Activated CD8-positive, alpha-beta memory T cell treated with anti-CD3 and anti-CD28 coated beads, Interleukin-2, amount 50 U/mL, for 4 hours (primary cell): ENCODE data around the gene TBC1D9B.

Source experiments
- DNase-seq: peaks from one replicate; pipeline ENCODE4 v3.0.0-alpha.2; 2020

The TBC1D9B gene

DNA sequence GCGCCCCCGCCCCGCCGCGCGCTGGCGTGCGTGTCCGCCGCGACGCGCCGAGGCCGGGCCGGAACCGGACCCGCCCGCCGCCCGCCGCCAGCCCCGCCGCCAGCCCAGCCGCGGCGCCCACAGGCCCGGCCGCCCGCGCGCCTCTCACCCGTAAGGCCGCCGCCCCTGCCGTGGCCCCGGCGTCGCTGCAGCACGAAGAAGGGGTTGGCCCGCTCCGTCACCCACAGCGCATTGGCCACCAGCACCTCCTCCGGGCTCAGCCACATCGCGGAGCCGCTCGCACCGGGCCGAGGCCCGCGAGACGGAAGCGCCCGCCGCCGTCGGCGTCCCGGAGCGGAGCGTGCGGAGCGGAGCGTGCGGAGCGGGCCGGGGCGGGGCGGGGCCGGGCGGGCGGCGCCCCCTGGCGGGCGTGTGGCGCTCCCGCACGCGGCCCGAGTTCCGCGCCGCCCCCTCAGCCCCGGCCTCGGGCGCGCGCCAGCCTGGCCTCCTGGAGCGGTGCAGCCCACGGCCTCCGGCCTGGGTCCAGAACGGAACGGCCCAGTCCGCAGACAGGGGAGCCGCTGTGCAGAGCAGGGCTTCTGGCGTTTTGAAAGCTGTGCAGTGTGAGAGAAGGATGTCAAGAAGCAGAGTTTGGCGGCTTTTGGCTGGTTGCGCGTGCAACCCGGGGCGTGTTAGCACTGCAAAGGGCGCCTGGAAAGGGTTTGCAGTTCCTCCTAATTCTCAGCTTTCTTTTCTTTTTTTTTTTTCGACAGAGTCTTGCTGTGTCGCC, at the start of gene TBC1D9B:
TSS of gene TBC1D9B (minus strand) at position 342 of the 769 bp plus-strand sequence. CDS start at position 266, 76 bp downstream.
- DNase-seq: peak; percentile 65

DNA sequence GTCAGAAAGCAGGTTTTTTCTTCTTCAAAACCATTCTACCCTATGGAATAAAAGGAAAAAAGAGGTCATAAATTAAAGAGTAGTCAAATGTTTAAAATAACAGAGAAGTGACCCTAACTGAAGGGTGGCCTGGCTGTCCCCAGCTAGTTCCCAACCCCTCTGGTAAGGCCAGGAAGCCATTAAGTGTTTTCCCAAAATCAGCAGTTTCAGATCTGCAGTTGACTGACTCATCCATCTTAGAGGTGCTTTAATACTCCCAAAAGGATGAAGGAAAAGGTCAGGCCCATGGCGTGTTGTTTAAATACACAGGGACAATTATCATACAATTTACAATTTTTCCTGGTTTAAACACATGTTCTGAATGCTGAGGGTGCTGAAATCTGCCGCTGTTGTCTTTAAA, 47.9 kb upstream of the TBC1D9B start:
- no peak for DNase-seq

DNA sequence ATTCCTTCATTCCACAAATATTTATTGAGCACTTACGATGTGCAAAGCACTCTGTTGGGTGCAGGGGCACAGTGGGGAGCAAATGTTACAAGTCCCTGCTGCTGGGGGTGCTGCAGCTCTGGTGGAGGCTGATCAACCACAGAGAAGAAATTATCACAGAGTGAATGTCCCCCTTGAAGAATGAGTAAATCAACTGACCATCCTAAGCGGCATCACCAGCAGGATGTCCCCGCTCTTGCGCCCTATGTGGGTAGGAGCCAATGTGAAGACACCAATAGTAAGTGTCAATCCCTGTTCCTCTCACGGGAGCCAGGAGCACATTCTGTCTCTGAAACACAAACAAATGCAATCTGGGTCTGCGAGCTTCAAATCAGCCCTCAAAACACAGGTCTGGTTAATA, 47.4 kb upstream of the TBC1D9B start:
- DNase-seq: no peak

DNA sequence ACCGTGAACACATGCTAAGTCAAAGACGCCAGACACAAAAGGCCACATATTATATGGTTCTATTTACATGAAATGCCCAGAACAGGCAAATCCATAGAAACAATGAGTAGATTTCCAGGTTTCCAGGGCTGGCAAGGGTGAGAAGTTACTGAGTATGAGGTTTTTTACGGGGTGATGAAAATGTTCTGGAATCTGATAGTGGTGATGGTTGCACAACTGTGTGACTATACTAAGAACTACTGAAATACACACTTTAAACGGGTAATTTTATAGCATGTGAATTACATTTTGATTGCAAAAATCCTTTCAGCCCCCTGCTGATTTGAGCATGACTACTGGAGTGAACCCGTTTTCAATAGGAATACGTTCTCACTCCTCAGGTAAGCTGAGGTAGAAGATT, 46.7 kb upstream of the TBC1D9B start:
- no peak for DNase-seq

DNA sequence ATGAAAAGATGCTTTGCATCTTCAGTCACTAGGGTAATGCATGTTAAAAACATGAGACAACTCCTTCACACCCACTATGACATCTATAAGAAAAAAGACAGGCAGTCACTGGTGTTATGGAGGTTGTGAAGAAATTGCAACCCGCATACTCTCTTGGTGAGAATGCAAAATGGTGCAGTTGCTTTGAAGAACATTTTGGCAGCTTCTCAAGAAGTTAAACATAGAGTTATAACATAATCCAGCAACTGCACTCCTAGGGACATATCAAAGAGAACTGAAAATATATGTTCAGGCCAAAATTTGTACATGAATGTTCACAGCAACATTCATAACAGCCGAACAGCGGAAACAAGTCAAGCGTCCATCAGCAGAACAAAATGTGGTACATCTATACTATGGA, 46.3 kb upstream of the TBC1D9B start:
- no peak for DNase-seq

DNA sequence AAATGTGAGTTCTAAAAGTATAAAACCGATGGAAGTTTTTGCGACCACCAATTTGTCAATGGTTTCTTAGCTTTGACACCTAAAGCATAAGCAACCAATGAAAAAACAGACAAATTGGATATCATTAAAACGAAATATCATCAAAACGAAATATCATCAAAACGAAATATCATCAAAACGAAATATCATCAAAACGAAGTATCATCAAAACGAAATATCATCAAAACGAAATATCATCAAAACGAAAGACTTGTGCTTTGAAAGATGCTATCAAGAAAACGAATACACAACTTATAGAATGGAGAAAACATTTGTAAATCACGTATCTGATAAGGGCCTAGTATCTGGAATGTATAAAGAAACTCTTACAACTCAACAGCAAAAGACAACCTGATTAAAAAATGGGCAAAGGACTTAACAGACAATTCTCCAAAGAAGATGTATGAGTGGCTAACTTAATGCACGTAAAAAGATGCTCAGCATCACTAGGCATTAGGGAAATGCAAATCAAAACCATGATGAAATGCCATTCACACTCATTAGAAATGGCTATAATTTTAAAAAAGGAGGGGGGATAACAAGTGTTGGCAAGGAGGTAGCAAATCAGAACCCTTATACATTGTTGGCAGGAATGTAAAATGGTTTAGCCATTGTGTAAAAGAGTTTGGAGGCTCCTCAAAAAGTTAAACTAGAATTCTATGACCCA, 29.4 kb upstream of the TBC1D9B start:
- DNase-seq: no peak

DNA sequence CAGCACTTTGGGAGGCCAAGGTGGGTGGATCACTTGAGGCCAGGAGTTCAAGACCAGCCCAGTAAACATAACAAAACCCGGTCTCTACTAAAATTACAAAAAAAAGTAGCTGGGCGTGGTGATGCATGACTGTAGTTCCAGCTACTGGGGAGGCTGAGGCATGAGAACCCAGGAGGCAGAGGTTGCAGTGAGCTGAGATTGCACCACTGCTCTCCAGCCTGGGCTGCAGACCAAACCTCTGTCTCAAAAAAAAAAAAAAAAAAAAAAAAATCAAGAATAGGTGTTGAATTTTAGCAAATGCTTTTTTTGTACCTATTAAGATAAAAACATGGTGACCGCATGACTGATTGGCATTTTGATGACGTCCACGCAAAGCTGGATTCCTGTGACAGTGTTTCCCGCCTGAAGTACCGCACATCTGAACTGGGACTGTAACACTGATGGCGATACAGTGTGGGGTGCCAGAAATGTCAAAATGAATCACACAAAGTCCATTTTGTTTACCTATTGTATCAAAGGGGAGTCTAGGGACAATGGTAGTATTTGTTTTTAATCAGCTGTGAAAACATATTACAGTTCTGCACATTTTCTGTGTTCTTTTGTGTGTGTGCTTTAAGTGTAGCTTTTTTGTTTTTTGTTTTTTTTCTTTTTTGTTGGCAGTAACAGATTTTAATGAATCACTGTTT, 23.2 kb upstream of the TBC1D9B start:
- DNase-seq: no peak

DNA sequence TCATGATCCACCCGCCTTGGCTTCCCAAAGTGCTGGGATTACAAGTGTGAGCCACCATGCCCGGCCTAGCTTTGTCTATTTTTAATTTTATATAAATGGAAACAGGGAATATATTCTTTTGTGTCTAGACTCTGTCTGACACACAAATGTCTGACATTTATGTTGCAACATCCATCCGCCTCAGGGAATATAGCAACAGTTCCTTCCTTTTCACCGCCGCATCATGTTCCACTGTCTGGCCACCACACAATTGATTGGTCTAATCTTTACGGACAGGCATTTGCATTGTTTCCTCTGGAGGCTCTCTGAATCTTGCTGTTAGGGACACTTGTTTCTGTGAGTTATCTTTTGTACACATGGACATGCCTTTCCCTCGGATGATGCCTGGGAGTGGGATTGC, 20.1 kb upstream of the TBC1D9B start:
- no peak for DNase-seq

DNA sequence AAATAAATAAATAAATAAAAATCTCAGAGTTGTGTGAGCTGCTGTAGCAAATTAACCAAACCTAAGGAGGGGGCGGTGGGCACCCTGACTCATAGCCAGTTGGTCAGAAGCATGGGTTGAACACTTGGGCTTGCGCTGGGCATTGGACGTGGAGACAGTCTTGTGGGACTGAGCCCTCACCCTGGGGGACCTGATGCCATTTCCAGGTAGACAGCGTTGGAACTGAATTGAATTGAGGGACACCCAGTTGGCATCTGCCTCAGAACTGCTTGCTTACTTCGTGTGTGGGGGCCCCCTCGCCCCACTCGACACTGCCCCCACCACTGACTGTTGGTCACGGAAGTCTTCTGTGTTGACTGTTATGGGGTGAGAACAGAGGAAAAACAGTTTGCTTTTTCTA, 19.0 kb upstream of the TBC1D9B start:
- DNase-seq: no peak

DNA sequence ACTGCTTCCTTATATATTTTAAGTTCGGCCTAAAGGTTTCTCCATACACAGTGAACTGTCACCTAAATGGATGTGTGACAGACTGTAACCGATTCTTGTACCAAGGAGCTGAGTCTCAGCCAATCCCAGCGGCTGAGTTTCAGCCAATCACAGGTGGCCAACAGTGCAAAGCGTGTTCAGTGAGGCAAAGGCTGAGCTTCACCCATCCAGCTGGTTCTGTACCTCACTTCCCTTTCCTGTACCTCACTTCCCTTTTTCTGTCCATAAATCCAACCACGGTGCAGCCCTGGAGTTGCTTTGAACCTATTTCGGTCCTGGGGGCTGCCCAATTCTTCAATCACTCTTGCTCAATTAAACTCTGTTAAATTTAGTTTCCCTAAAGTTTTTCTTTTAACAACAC, 15.7 kb upstream of the TBC1D9B start:
- DNase-seq: no peak

DNA sequence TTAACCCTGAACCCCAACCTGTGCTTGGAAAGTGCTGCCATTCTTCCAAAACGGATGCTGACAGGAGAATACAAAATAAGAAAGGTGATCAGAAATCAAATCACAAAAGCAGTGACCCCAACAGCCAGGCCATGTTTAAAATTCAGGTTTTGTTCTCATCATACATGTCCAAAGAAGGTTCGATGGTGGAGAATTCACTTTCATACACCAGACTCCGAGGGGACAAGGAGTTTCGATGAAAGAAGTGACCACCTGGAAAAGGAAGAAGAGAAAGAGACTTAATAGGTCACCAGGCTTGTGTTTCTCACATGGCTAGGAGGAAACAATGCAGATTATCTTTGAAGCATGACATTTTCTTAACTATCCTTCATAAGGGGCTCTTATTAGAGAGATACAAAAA, 12.5 kb upstream of the TBC1D9B start:
- DNase-seq: no peak

DNA sequence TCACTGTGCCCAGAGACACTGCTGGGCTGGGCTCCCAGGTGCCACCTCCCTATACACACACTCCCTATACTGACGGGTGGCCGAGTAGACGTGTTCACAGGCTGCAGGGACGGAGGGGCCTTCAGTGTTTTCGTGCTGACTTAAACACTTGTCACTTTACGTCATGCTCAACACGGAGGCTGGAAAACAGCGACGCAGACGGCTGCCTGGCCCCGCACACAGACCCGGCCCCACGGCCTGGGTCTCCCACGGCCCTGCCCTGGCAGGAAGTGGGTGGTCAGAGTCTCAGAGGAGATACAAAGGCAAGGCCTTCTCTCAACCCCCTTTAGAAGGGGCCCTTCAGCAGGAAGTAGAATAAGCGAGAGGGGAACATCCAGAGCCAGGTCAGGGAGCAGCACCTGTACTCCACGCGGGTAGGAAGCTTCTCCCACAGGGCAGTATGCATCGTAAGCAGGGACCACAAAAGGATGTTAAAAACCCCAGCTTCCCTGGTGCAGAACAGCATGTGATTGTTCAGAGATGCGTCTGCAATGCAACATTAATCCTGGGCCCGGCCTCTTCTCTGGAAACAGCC, 11.9 kb upstream of the TBC1D9B start:
- no peak for DNase-seq

DNA sequence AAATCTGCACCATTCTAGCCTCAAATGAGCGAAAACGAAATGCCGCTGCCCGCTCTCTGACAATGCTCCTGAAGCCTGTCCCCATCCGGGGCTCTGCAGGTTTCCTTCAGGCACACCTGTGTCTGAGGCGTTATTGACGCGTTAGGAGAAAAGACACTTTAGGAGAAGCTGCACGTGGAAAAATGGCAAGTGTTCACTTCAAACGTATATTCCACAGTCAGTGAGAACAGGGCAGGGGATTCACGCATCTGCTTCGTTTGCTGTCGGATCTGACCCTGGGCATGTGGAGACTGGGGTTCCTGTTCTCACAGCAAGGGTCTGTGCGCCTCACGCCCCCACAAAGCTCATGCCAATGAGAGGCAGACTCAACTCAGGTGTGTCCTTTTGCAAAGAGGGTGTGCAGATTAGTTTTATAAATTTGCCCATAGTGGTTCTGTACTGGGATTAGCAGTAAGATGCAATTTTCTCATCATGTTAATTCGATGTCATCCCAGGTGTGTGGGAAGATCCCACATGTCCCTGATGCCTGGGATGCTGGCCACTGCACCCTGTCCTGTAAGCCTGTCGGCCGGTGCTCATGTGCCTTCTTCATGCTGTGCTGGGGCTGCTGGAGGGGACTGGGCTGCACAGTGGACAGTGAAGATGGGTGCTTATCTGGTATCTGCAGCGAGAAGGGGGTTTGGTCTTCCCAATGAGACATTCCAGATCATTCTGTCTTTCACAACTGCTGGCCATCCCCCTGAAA, 11.2 kb upstream of the TBC1D9B start:
- DNase-seq: no peak

DNA sequence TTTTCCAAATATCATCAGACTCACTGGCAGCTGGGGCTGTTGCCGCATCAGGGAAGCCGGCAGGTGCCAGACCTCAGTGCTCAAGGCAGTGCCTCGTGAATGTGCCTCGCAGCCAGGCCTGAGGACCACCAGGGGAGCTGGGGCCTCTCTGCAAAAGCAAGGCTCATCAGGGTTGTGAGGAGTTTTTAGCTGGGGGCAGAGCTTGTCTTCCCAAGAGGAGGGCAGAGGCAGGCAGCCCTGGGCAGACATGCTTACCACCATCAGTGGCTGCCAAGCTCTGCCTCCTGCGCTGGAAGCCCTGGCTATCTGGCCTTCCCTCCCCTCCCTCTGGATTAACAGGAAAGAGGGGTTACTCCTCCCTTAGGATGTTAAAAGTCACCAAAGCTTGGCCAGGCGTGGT, 8.8 kb upstream of the TBC1D9B start:
- DNase-seq: no peak

DNA sequence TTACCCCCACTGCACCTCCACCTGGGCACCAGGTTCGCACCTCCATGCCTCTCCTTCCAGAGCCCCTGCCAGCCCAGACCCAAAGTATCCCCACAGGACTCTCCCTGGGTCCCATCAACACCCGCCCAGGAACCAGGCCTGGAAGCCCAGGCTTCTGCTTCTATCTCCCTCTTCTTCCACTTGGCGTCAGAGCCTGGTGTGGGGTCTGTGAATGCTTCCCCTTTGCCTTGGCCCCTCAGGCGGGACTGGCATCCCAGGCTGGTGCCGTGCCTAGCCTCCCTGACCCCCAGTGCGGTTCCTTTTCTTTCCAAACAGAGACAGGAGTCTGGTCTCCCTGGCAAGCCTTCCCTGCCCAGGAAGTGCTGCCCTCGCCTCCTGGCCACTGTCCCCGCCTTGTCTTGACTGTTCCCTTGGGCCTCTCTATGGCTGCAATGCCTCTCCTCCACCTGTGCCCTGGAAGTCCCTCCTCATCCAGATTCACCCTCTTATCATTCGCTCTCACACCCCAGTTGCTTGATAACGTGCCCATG, 7.8 kb upstream of the TBC1D9B start:
- no peak for DNase-seq

DNA sequence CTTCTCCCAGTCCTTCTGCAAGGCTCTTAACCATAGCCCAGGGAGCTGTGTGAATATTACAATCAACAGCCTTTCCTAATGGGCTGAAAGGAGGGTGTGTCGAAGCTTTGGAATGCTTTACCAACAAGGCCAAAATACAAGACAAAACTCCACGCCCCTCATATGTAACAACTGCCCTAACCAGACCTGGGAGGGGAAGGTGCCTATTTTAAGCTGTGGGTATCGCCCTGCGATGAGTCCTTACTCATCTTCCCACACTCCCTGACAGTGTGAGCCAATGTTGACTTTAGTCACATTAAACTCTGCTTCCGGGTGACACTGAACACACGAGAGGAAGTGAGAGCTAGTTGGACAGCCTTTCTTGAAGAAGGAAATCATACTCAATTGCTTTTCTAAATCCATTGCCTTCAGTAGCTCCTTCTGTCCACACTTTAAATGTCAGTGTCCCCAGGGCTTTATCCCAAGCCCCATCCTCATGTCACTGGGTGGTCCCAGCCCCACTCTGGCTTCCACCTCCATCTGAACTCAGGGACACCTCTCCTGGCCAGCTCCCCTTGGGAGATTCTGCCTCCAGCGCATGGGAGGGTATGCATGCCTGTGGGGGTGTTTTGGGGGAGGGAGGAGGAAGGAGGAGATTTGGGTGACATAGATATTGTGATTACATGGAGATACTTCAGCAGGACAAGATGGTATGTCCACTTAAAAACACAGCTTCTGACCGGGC, 6.5 kb upstream of the TBC1D9B start:
- no peak for DNase-seq

DNA sequence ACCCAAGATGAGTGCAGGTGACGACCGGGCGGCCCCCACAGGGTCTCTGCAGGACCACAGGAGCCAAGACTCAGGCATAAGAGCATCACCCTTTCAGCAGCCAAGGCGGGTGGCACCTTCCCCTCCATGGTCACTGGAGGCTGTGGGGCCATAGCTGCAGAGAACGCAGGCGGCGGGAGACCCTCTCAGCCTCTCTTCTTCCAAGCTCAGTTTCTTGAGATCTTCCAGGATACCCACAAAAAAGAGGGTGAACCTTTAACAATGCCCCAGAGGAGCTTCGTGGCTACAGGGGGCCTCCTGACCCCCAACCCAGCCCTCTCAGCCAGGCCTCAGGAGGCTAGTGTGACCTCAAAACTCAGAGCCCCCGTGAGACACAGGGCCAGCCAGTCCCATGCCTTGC, 5.8 kb upstream of the TBC1D9B start:
- no peak for DNase-seq

DNA sequence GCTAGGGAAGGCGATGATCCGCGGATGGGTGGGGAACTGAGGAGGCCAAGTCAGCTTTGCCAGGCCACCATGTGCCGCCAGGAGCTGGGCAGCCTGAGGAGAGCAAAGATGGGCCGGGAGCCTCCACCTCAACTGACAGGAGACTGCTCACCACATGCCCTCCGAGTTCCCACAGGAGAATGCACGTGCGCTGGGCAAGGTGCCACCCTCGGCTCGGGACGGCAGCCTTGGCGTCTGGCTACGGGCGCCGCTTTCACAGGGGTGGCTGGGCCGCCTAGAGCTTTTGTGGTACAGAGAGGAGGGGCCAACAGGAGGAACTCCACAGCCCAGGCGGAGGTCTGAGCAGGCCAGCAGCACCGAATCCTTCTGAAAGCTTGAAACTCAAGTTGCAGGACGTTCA, 5.3 kb upstream of the TBC1D9B start:
- DNase-seq: no peak

DNA sequence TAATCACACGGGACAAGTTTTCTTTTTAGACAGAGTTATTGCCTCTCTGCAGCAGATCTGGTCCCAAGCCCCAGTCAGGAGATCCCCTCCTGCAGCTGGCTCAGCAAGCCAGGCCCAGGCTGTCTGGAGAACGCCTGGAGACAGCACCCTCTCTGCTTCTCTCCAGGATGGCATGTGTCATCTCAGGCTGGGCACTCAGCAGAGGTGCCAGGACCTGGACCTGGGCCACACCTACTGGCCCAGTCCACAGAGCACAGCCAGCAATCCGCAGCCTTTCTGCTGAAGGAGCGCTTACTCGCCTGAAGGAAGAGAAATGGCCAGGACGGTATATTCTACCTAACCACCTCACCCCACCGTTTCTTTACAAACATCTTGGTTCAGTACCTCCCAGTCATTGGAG, 4.7 kb upstream of the TBC1D9B start:
- DNase-seq: no peak

DNA sequence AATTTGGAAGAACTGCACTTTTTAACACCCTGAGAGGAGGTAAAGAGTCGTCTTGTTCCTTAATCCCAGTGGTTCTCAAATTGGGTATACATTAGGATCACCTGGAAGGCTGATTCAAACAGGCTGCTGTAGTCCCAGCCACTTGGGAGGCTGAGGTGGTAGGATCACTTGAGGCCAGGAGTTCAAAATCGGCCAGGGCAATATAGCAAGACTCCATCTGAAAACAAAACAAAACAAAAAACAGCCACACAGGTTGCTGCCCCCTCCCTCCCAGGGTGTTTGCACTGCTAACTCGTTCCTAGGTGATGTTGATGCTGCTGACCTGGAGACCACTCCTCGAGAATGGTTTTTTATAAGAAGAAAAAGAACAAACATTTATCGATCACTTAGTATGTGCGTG, 1.5 kb upstream of the TBC1D9B start:
- DNase-seq: no peak

DNA sequence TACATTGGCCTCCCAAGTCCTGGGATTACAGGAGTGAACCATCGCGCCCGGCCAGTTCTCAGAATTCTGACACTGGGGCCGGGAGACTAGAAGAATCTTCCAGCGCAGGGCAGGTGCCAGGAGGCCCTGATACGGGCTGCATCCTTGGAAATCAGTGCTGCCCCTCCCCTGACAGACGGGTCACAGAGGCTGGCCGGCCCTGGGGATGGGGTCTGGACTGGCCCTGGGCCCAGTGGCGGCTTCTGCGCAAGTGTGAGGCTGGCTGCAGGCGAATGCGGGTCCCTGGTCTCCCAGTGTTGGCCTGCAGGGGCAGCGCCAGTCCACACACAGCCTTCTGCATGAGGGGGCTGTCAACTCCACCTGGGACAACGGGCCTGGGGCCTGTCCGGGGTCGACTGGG, 831 bp upstream of the TBC1D9B start:
- DNase-seq: no peak
